Neutrophil (primary cell): ENCODE data around the gene LRRC27.
"Not testable (repeated sequence)": the region's sequence is repeated elsewhere in the genome, so short reads cannot be mapped to it uniquely, and the experiment has no call there.

Experiments used
- H3K27ac ChIP-seq: fragments of 200-600 bp; sonication (generic); 2 replicates; pipeline ENCODE4 v1.5.1; 2016; ENCODE audit warnings: mild to moderate bottlenecking, moderate library complexity
- H3K27me3 ChIP-seq: fragments of 200-600 bp; sonication (generic); 2 replicates; pipeline ENCODE4 v1.6.0; 2016; ENCODE audit warnings: mild to moderate bottlenecking
- H3K36me3 ChIP-seq: fragments of 200-600 bp; sonication (generic); 2 replicates; pipeline ENCODE4 v1.5.1; 2017
- H3K4me1 ChIP-seq, 2 experiments: fragments of 200-600 bp in 1 of 2; sonication (generic) in 1 of 2; 1 replicate in 1 of 2; 2 replicates in 1 of 2; pipeline versions ENCODE4 v1.5.1 to v1.6.1; 2013 to 2016; ENCODE audit warnings: low read depth in 1 of 2, low read length in 1 of 2, mild to moderate bottlenecking in 1 of 2, moderate library complexity in 1 of 2; ENCODE audit not compliant: control insufficient read depth in 1 of 2, insufficient read depth in 1 of 2
- H3K4me3 ChIP-seq, 2 experiments: fragments of 200-600 bp in 1 of 2; sonication (generic) in 1 of 2; 1 replicate in 1 of 2; 2 replicates in 1 of 2; pipeline ENCODE4 v1.5.1; 2013 to 2016; ENCODE audit warnings: low read depth in 1 of 2, low read length in 1 of 2, mild to moderate bottlenecking in 1 of 2, moderate library complexity in 1 of 2
- H3K9me3 ChIP-seq: fragments of 200-600 bp; sonication (generic); 2 replicates; pipeline ENCODE4 v1.5.1; 2016
- TF ChIP-seq, protein P1 (sequence below): fragments of 200-600 bp; sonication (generic); IDR thresholded peaks from 2 replicates; pipeline ENCODE4 v1.5.1; 2016; ENCODE audit warnings: antibody characterized with exemption

LRRC27 gene

DNA sequence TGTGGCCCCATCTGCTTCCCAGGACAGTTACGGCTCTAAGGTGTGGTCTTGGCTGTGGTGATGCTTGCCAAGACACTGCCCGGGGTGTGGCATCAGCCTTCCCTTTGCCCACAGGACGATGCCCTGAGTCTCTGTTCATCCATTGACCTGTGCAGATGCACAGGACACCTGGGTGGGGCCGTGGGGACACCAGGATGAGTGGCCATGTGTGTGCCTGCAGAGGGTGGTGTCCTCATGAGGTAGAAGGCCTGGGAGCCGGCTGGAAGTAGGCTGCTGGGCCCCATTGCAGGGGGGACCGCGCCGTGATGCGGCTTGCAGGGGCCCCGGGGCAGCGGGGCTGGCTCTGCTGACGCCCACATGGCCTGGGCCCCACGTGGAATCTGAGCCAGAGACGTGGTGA is 42.6 kb downstream of the LRRC27 start:
- Histone ChIP-seq H3K4me1 (peaks cover 4 to 5% of the 10 kb centered on the region in 2 experiments), H3K4me3 (no peak overlapping the region), H3K36me3 (no peaks in the 10 kb centered on the region), H3K27me3 (peaks cover 20% of the 10 kb centered on the region), H3K27ac (no peak overlapping the region), H3K9me3 (no peaks in the 10 kb centered on the region)
- TF ChIP-seq, protein P1, sequence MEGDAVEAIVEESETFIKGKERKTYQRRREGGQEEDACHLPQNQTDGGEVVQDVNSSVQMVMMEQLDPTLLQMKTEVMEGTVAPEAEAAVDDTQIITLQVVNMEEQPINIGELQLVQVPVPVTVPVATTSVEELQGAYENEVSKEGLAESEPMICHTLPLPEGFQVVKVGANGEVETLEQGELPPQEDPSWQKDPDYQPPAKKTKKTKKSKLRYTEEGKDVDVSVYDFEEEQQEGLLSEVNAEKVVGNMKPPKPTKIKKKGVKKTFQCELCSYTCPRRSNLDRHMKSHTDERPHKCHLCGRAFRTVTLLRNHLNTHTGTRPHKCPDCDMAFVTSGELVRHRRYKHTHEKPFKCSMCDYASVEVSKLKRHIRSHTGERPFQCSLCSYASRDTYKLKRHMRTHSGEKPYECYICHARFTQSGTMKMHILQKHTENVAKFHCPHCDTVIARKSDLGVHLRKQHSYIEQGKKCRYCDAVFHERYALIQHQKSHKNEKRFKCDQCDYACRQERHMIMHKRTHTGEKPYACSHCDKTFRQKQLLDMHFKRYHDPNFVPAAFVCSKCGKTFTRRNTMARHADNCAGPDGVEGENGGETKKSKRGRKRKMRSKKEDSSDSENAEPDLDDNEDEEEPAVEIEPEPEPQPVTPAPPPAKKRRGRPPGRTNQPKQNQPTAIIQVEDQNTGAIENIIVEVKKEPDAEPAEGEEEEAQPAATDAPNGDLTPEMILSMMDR = no peak

DNA sequence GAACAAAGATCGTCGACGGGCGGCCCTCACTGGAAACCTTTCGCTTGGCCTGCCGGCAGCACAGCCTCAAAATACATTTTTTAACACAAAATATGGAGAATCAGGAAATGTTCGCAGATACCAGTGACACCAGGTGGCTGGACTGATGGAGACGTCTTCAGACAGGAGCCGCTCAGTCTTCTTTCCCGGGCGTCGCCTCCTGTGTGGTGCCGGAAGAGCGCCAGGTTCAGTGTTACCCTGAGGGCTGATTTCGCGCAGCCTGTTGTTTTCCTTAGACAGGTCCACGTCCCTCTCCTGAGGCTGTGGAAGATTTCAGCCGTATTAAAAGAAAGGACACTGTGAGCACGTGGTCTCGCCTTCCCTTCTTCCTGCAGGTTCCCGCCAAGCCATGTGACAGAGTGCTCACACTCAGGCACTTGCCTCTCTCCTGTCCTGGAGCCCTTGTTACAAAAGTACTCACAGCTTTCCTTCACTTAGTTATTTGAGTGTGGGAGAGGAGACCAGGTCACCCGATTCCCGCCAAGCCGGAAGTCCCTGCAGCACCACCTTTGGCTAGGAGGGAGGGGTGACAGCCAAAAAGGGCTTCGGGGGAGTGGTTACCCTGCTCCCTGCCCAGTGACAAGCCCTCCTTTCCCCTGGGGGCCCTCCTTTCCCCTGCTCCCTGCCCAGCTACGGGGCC is 43.3 kb downstream of the LRRC27 start:
- peaks cover 20% of the 10 kb centered on the region for H3K27me3 ChIP-seq
- H3K36me3 ChIP-seq = no peaks in the 10 kb centered on the region
- peaks cover 4 to 5% of the 10 kb centered on the region in 2 experiments for H3K4me1 ChIP-seq
- no peaks in the 10 kb centered on the region for H3K9me3 ChIP-seq
- no peak overlapping the region for H3K4me3 ChIP-seq
- H3K27ac ChIP-seq = no peak overlapping the region
- TF ChIP-seq, protein P1 = no peak

- Histone ChIP-seq H3K4me1 (peaks cover 4 to 5% of the 10 kb centered on the region in 2 experiments), H3K27me3 (peaks cover 20% of the 10 kb centered on the region), H3K36me3 (no peaks in the 10 kb centered on the region), H3K27ac (no peak overlapping the region), H3K4me3 (no peak overlapping the region), H3K9me3 (no peaks in the 10 kb centered on the region)
- TF ChIP-seq, protein P1 = no peak
Measured at GRCh38 chr10:132375795-132376297, 43.9 kb downstream of the LRRC27 start.

GRCh38 chr10:132376394-132376851 is 44.4 kb downstream of the LRRC27 start:
- peaks cover 6 to 7% of the 10 kb centered on the region in 2 experiments for H3K4me1 ChIP-seq
- H3K36me3 ChIP-seq = no peaks in the 10 kb centered on the region
- no peak overlapping the region for H3K4me3 ChIP-seq
- H3K27me3 ChIP-seq = peaks cover 15% of the 10 kb centered on the region
- TF ChIP-seq, protein P1 = no peak
- H3K27ac ChIP-seq = no peak overlapping the region
- H3K9me3 ChIP-seq = no peaks in the 10 kb centered on the region

GRCh38 chr10:132377326-132377725 is 45.3 kb downstream of the LRRC27 start:
- TF ChIP-seq, protein P1 = no peak
- peaks cover 6% of the 10 kb centered on the region for H3K27me3 ChIP-seq
- peaks cover 15 to 16% of the 10 kb centered on the region in 2 experiments for H3K4me1 ChIP-seq
- H3K36me3 ChIP-seq = no peaks in the 10 kb centered on the region
- H3K4me3 ChIP-seq = no peak overlapping the region
- H3K27ac ChIP-seq = no peak overlapping the region
- H3K9me3 ChIP-seq = no peaks in the 10 kb centered on the region

GRCh38 chr10:132379026-132379425 is 47.0 kb downstream of the LRRC27 start:
- H3K4me3 ChIP-seq, H3K27ac ChIP-seq, H3K9me3 ChIP-seq, H3K36me3 ChIP-seq, H3K27me3 ChIP-seq: not testable (repeated sequence)
- peaks cover 19% of the 10 kb centered on the region in 2 experiments for H3K4me1 ChIP-seq

GRCh38 chr10:132380986-132381385 is 49.0 kb downstream of the LRRC27 start:
- H3K27me3 ChIP-seq, H3K4me3 ChIP-seq, H3K27ac ChIP-seq, H3K36me3 ChIP-seq, H3K9me3 ChIP-seq: not testable (repeated sequence)
- peaks cover 24 to 29% of the 10 kb centered on the region in 2 experiments for H3K4me1 ChIP-seq
